HG03439 (cell line): ENCODE measurements around the gene KLHDC7B.
"Not testable (repeated sequence)": the region's sequence is repeated elsewhere in the genome, so short reads cannot be mapped to it uniquely, and the experiment has no call there.

Experiments
- ATAC-seq: cut with Tn5 transposase; IDR thresholded peaks from one replicate; pipeline ENCODE4 v1.9.1; 2021; ENCODE audit warnings: mild to moderate bottlenecking, moderate library complexity; ENCODE audit not compliant: unreplicated experiment

Gene KLHDC7B

GRCh38 chr22:50529416-50529896 lies 16.2 kb upstream of the KLHDC7B start:
- no peak for ATAC-seq

GRCh38 chr22:50529897-50530579 lies 15.7 kb upstream of the KLHDC7B start, which contains the start of gene TYMP:
Gene TYMP, minus strand, starts transcription at chr22:50530012. Its CDS starts 303 bp downstream, at chr22:50529709.
- ATAC-seq: no peak

- ATAC-seq: no peak
Measured at GRCh38 chr22:50530580-50530876, 15.2 kb upstream of the KLHDC7B start.

GRCh38 chr22:50530877-50531545 lies 14.7 kb upstream of the KLHDC7B start:
- ATAC-seq: peak; percentile 22

GRCh38 chr22:50531546-50531961 lies 14.1 kb upstream of the KLHDC7B start:
- peak; percentile 19 for ATAC-seq

- ATAC-seq: peak; percentile 0
Measured at GRCh38 chr22:50531962-50532674, 13.6 kb upstream of the KLHDC7B start.

- ATAC-seq: no peak
Measured at GRCh38 chr22:50532824-50533796, 12.6 kb upstream of the KLHDC7B start.

- not testable (repeated sequence) for ATAC-seq
Measured at GRCh38 chr22:50533856-50534711, 11.6 kb upstream of the KLHDC7B start.

- no peak for ATAC-seq
Measured at GRCh38 chr22:50535113-50535512, 10.6 kb upstream of the KLHDC7B start.

- ATAC-seq: no peak
Measured at GRCh38 chr22:50536226-50536625, 9.5 kb upstream of the KLHDC7B start.

GRCh38 chr22:50537765-50538164 lies 7.9 kb upstream of the KLHDC7B start:
- ATAC-seq: no peak

- no peak for ATAC-seq
Measured at GRCh38 chr22:50540381-50540780, 5.3 kb upstream of the KLHDC7B start.

GRCh38 chr22:50541667-50542026 lies 4.1 kb upstream of the KLHDC7B start:
- ATAC-seq: not testable (repeated sequence)

- no peak for ATAC-seq
Measured at GRCh38 chr22:50542416-50542927, 3.2 kb upstream of the KLHDC7B start.

- no peak for ATAC-seq
Measured at GRCh38 chr22:50544078-50544745, 1.5 kb upstream of the KLHDC7B start.

- no peak for ATAC-seq
Measured at GRCh38 chr22:50544746-50545253, 899 bp upstream of the KLHDC7B start.

GRCh38 chr22:50546326-50547262 lies 895 bp downstream of the KLHDC7B start:
- no peak for ATAC-seq
